Activated CD8-positive, alpha-beta memory T cell treated with anti-CD3 and anti-CD28 coated beads, Interleukin-2, amount 10 ng/mL, durations not matched to agents 7 days and 5 days (primary cell): ENCODE results near the gene DYRK1B. TPM values are rescaled to one million over a fixed set of nuclear protein-coding genes. Genes with fewer than 3 reads are reported as not detected.

Experiments
- ATAC-seq: fragments of 150-1000 bp; cut with Tn5 transposase; one replicate; pipeline ENCODE4 v1.10.0; 2021; ENCODE audit warnings: moderate library complexity
- CTCF ChIA-PET: fragments of 350-600 bp; sonication (Branson Sonifier 250); formaldehyde crosslinking; loops from one replicate; lab custom pipeline; 2021; ENCODE audit warnings: antibody characterized with exemption; lab: Charles Lee
- DNase-seq: peaks from one replicate; pipeline ENCODE4 v3.0.0-alpha.2; 2020
- H3K27ac Mint-ChIP-seq: one replicate; pipeline ENCODE4 v1.8.0; 2021; ENCODE audit warnings: mild to moderate bottlenecking, mixed read lengths
- H3K27me3 Mint-ChIP-seq: one replicate; pipeline ENCODE4 v1.8.0; 2021; ENCODE audit warnings: mixed read lengths
- H3K36me3 Mint-ChIP-seq: one replicate; pipeline ENCODE4 v1.8.0; 2021; ENCODE audit warnings: mild to moderate bottlenecking, mixed read lengths
- H3K4me1 Mint-ChIP-seq: one replicate; pipeline ENCODE4 v1.8.0; 2021; ENCODE audit warnings: mixed read lengths
- H3K4me3 Mint-ChIP-seq: one replicate; pipeline ENCODE4 v1.8.0; 2021; ENCODE audit warnings: mild to moderate bottlenecking, moderate library complexity, mixed read lengths
- H3K9me3 Mint-ChIP-seq: one replicate; pipeline ENCODE4 v1.8.0; 2022; ENCODE audit warnings: low read depth, mixed read lengths
- total RNA-seq, 2 experiments: library from RNA; stranded (reverse); gene quantifications; one replicate each; pipeline ENCODE4 v1.2.3, GENCODE V29; 2021

Gene DYRK1B
- total RNA-seq, 2 experiments from 2014 or later = 7.5 to 7.7 TPM

GRCh38 chr19:39871886-39872866 is 38.2 kb upstream of the DYRK1B start:
- Mint-ChIP-seq H3K9me3 (no peaks in the 10 kb centered on the region), H3K36me3 (no peaks in the 10 kb centered on the region), H3K4me1 (no peaks in the 10 kb centered on the region), H3K27ac (no peak overlapping the region), H3K4me3 (no peak overlapping the region), H3K27me3 (no peaks in the 10 kb centered on the region)
- DNase-seq (no peak), ATAC-seq (no peak)
- CTCF ChIA-PET = no interaction called here

- no peak for ATAC-seq
- DNase-seq = no peak
- H3K4me1 Mint-ChIP-seq = no peaks in the 10 kb centered on the region
- H3K27me3 Mint-ChIP-seq = no peaks in the 10 kb centered on the region
- H3K27ac Mint-ChIP-seq = no peak overlapping the region
- no peak overlapping the region for H3K4me3 Mint-ChIP-seq
- no peaks in the 10 kb centered on the region for H3K9me3 Mint-ChIP-seq
- H3K36me3 Mint-ChIP-seq = no peaks in the 10 kb centered on the region
- CTCF ChIA-PET = no interaction called here
Observed at GRCh38 chr19:39871362-39871761, 37.4 kb upstream of the DYRK1B start.

- no peaks in the 10 kb centered on the region for H3K4me1 Mint-ChIP-seq
- H3K27ac Mint-ChIP-seq = no peak overlapping the region
- no peaks in the 10 kb centered on the region for H3K36me3 Mint-ChIP-seq
- no peaks in the 10 kb centered on the region for H3K27me3 Mint-ChIP-seq
- H3K4me3 Mint-ChIP-seq = no peak overlapping the region
- DNase-seq (no peak), ATAC-seq (no peak)
- CTCF ChIA-PET = no interaction called here
- H3K9me3 Mint-ChIP-seq = no peaks in the 10 kb centered on the region
Observed at GRCh38 chr19:39870171-39870971, 36.4 kb upstream of the DYRK1B start.

GRCh38 chr19:39867952-39868351 is 34.0 kb upstream of the DYRK1B start:
- Mint-ChIP-seq H3K9me3 (no peaks in the 10 kb centered on the region), H3K27ac (no peak overlapping the region), H3K4me1 (no peaks in the 10 kb centered on the region), H3K27me3 (no peaks in the 10 kb centered on the region), H3K4me3 (no peak overlapping the region), H3K36me3 (no peaks in the 10 kb centered on the region)
- CTCF ChIA-PET = no interaction called here
- DNase-seq = no peak
- no peak for ATAC-seq

GRCh38 chr19:39867133-39867532 is 33.2 kb upstream of the DYRK1B start:
- Mint-ChIP-seq H3K4me3 (no peak overlapping the region), H3K9me3 (no peaks in the 10 kb centered on the region), H3K27me3 (no peaks in the 10 kb centered on the region), H3K4me1 (no peaks in the 10 kb centered on the region), H3K36me3 (no peaks in the 10 kb centered on the region), H3K27ac (no peak overlapping the region)
- ATAC-seq = no peak
- CTCF ChIA-PET = interaction anchor here (0.6 to 1.6 kb wide), 2 partner anchors 24 to 100 kb away, joined by 3 to 4 read pairs; no protein-coding TSS in a partner anchor
- DNase-seq = no peak

- no peaks in the 10 kb centered on the region for H3K36me3 Mint-ChIP-seq
- no peak overlapping the region for H3K27ac Mint-ChIP-seq
- H3K4me3 Mint-ChIP-seq = no peak overlapping the region
- no peak for DNase-seq
- no peak for ATAC-seq
- CTCF ChIA-PET = interaction anchor here (1.6 kb wide), 1 partner anchor 23 kb away, joined by 4 read pairs; no protein-coding TSS in a partner anchor
- no peaks in the 10 kb centered on the region for H3K9me3 Mint-ChIP-seq
- H3K27me3 Mint-ChIP-seq = no peaks in the 10 kb centered on the region
- no peaks in the 10 kb centered on the region for H3K4me1 Mint-ChIP-seq
Observed at GRCh38 chr19:39865953-39866352, 32.0 kb upstream of the DYRK1B start.

GRCh38 chr19:39865186-39865585 is 31.2 kb upstream of the DYRK1B start:
- no peaks in the 10 kb centered on the region for H3K36me3 Mint-ChIP-seq
- no peak for ATAC-seq
- no peaks in the 10 kb centered on the region for H3K9me3 Mint-ChIP-seq
- no peaks in the 10 kb centered on the region for H3K27me3 Mint-ChIP-seq
- H3K4me3 Mint-ChIP-seq = no peak overlapping the region
- H3K4me1 Mint-ChIP-seq = no peaks in the 10 kb centered on the region
- DNase-seq = no peak
- CTCF ChIA-PET = no interaction called here
- no peak overlapping the region for H3K27ac Mint-ChIP-seq

GRCh38 chr19:39864118-39864517 is 30.2 kb upstream of the DYRK1B start:
- Mint-ChIP-seq H3K4me1 (no peaks in the 10 kb centered on the region), H3K4me3 (no peak overlapping the region), H3K36me3 (no peaks in the 10 kb centered on the region), H3K27ac (no peak overlapping the region), H3K9me3 (no peaks in the 10 kb centered on the region), H3K27me3 (no peaks in the 10 kb centered on the region)
- CTCF ChIA-PET = no interaction called here
- DNase-seq = no peak
- ATAC-seq = no peak

- no peak for DNase-seq
- no peak overlapping the region for H3K27ac Mint-ChIP-seq
- no peak overlapping the region for H3K4me3 Mint-ChIP-seq
Observed at GRCh38 chr19:39858541-39858940, 24.6 kb upstream of the DYRK1B start.

GRCh38 chr19:39852882-39853281 is 18.9 kb upstream of the DYRK1B start:
- H3K4me3 Mint-ChIP-seq = no peak overlapping the region
- ATAC-seq (no peak), DNase-seq (no peak)
- CTCF ChIA-PET = no interaction called here
- no peaks in the 10 kb centered on the region for H3K9me3 Mint-ChIP-seq
- H3K36me3 Mint-ChIP-seq = no peaks in the 10 kb centered on the region
- no peaks in the 10 kb centered on the region for H3K27me3 Mint-ChIP-seq
- H3K4me1 Mint-ChIP-seq = no peaks in the 10 kb centered on the region
- H3K27ac Mint-ChIP-seq = no peak overlapping the region

More at GRCh38 chr19:39858541-39858940, 24.6 kb upstream of the DYRK1B start:
- Mint-ChIP-seq H3K9me3 (no peaks in the 10 kb centered on the region), H3K27me3 (no peaks in the 10 kb centered on the region), H3K4me1 (no peaks in the 10 kb centered on the region), H3K36me3 (no peaks in the 10 kb centered on the region)
- CTCF ChIA-PET = no interaction called here
- no peak for ATAC-seq

- DNase-seq (no peak), ATAC-seq (no peak)
- Mint-ChIP-seq H3K36me3 (no peaks in the 10 kb centered on the region), H3K4me1 (peaks cover 9% of the 10 kb centered on the region), H3K9me3 (no peaks in the 10 kb centered on the region), H3K27ac (no peak overlapping the region), H3K4me3 (no peak overlapping the region), H3K27me3 (no peaks in the 10 kb centered on the region)
- CTCF ChIA-PET = no interaction called here
Observed at GRCh38 chr19:39850892-39851291, 16.9 kb upstream of the DYRK1B start.

- CTCF ChIA-PET = interaction anchor here (1.4 to 7.2 kb wide), 2 partner anchors 174 to 295 kb away, joined by 3 to 80 read pairs; no protein-coding TSS in a partner anchor
- ATAC-seq = no peak
- H3K27me3 Mint-ChIP-seq = no peaks in the 10 kb centered on the region
- peaks cover 26% of the 10 kb centered on the region for H3K4me1 Mint-ChIP-seq
- DNase-seq = no peak
- H3K36me3 Mint-ChIP-seq = peaks cover 3% of the 10 kb centered on the region
- H3K4me3 Mint-ChIP-seq = no peak overlapping the region
- no peaks in the 10 kb centered on the region for H3K9me3 Mint-ChIP-seq
- H3K27ac Mint-ChIP-seq = no peak overlapping the region
Observed at GRCh38 chr19:39848392-39848791, 14.4 kb upstream of the DYRK1B start.

- H3K36me3 Mint-ChIP-seq = peaks cover 3% of the 10 kb centered on the region
- no peaks in the 10 kb centered on the region for H3K27me3 Mint-ChIP-seq
- no peak overlapping the region for H3K27ac Mint-ChIP-seq
Observed at GRCh38 chr19:39847525-39847924, 13.6 kb upstream of the DYRK1B start.

More at GRCh38 chr19:39847525-39847924, 13.6 kb upstream of the DYRK1B start:
- CTCF ChIA-PET = interaction anchor here (1.4 to 7.2 kb wide), 3 partner anchors 81 to 294 kb away, joined by 3 to 80 read pairs (median 3); no protein-coding TSS in a partner anchor
- Mint-ChIP-seq H3K4me3 (no peak overlapping the region), H3K9me3 (no peaks in the 10 kb centered on the region), H3K4me1 (peaks cover 35% of the 10 kb centered on the region)
- ATAC-seq (no peak), DNase-seq (no peak)
